Tibial nerve (tissue), 4 donors: ENCODE data around the gene FBLL1. TPM values are rescaled to one million over a fixed set of nuclear protein-coding genes. Genes with fewer than 3 reads are reported as not detected.

ENCODE experiments used
- DNase-seq, 2 donors: peaks; one replicate each; pipeline ENCODE4 v3.0.0-alpha.2; 2019; ENCODE audit warnings: low spot score in 2 of 2
- H3K27ac ChIP-seq, 4 donors: fragments of 200-600 bp; sonication (generic) in 3 of 4; one replicate each; pipeline ENCODE4 v1.5.1; 2017 to 2019; ENCODE audit warnings: mild to moderate bottlenecking in 1 of 4
- H3K27me3 ChIP-seq, 2 donors: fragments of 200-600 bp; sonication (generic) in 1 of 2; one replicate each; pipeline versions ENCODE4 v1.5.1 to v1.6.0; 2017 to 2019
- H3K36me3 ChIP-seq, 3 donors: fragments of 200-600 bp; sonication (generic); one replicate each; pipeline ENCODE4 v1.5.1; 2018 to 2019
- H3K4me1 ChIP-seq, 4 donors: fragments of 200-600 bp; sonication (generic) in 3 of 4; one replicate each; pipeline ENCODE4 v1.5.1; 2017 to 2019
- H3K4me3 ChIP-seq, 4 donors: fragments of 200-600 bp; sonication (generic) in 3 of 4; one replicate each; pipeline ENCODE4 v1.5.1; 2017 to 2019; ENCODE audit warnings: mild to moderate bottlenecking in 1 of 4, moderate library complexity in 1 of 4
- H3K9me3 ChIP-seq, 4 donors: fragments of 200-600 bp; sonication (generic) in 3 of 4; one replicate each; pipeline ENCODE4 v1.5.1; 2017 to 2019
- EP300 ChIP-seq, 2 donors: sonication (generic); formaldehyde crosslinking; IDR thresholded peaks; one replicate each; pipeline ENCODE4 v1.6.1; 2017; ENCODE audit warnings: antibody characterized with exemption in 2 of 2, mild to moderate bottlenecking in 1 of 2
- POLR2A ChIP-seq, 2 donors: fragments of 450-650 bp; IDR thresholded peaks; one replicate each; pipeline ENCODE4 v1.6.1; 2017; ENCODE audit warnings: antibody characterized with exemption in 2 of 2, mild to moderate bottlenecking in 2 of 2, moderate library complexity in 2 of 2
- WGBS, 2 donors: methylation state at CpG; one replicate each; pipeline ENCODE4 v1.1.5; 2018; 5-methylcytosine and 5-hydroxymethylcytosine counted together
- total RNA-seq, 4 donors: library from RNA; depleted of rRNA; stranded (reverse); fragments of >200 nt; gene quantifications; one replicate each; pipeline ENCODE4 v1.1.0, GENCODE V29; 2016
- TF ChIP-seq, protein P1 (sequence below), 5 experiments: fragments of 200-600 bp in 3 of 5; fragments of 450-650 bp in 2 of 5; sonication (generic) in 3 of 5; IDR thresholded peaks; one replicate each; pipeline ENCODE4 v1.5.1; 2016 to 2019; ENCODE audit warnings: antibody characterized with exemption in 5 of 5, mild to moderate bottlenecking in 3 of 5, moderate library complexity in 2 of 5

The FBLL1 gene
- total RNA-seq, 4 donors from 2014 or later: not detected

DNA sequence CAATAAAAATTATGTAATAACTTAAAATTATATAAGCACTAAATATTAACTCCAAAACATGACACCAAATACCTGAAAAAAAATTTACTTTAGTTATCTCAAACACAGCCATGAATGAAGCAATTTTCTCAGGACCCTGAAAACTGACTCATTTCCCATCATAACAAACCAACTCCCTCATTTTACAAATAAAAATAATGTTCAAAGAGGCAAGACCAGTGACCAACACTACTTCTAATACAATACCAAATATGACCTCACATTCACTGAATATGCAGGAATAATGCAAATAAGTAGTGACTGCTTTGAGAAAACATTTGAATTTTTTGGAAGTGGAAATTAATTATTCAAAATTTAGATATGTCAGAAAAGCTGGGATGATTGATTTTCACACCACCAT is 21.6 kb downstream of the FBLL1 start:
- H3K4me1 ChIP-seq: peaks cover 0 to 8% (median 0%) of the 10 kb centered on the region in 4 donors
- TF ChIP-seq POLR2A (IDR thresholded peaks at IDR 0.05) (no peak), EP300 (IDR thresholded peaks at IDR 0.05) (no peak)
- TF ChIP-seq, protein P1, sequence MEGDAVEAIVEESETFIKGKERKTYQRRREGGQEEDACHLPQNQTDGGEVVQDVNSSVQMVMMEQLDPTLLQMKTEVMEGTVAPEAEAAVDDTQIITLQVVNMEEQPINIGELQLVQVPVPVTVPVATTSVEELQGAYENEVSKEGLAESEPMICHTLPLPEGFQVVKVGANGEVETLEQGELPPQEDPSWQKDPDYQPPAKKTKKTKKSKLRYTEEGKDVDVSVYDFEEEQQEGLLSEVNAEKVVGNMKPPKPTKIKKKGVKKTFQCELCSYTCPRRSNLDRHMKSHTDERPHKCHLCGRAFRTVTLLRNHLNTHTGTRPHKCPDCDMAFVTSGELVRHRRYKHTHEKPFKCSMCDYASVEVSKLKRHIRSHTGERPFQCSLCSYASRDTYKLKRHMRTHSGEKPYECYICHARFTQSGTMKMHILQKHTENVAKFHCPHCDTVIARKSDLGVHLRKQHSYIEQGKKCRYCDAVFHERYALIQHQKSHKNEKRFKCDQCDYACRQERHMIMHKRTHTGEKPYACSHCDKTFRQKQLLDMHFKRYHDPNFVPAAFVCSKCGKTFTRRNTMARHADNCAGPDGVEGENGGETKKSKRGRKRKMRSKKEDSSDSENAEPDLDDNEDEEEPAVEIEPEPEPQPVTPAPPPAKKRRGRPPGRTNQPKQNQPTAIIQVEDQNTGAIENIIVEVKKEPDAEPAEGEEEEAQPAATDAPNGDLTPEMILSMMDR (IDR thresholded peaks at IDR 0.05): no peak
- no peaks in the 10 kb centered on the region for H3K9me3 ChIP-seq
- H3K27me3 ChIP-seq: no peaks in the 10 kb centered on the region
- H3K27ac ChIP-seq: no peak overlapping the region
- DNase-seq: no peak
- H3K4me3 ChIP-seq: no peak overlapping the region
- peaks cover 0 to 74% (median 0%) of the 10 kb centered on the region in 3 donors for H3K36me3 ChIP-seq

DNA sequence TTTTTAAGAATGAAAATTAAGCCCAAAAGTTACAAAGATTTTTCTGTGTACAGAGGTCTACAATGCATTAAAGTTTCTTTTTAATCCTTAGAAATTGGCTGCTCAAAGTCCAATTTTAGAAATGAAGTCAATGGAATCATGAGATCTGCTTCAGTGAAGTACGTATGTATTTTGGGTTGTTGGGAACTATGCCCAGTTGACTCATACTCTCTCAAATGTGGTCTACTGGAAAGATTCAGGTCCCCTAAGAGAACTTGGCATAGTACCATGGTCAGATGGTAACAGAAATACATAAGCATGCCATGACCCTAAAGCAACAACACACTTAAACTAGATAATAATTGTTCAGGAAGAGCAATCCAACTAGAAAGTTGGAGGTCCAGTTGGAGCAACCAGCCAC is 23.0 kb downstream of the FBLL1 start:
- H3K4me3 ChIP-seq: no peak overlapping the region
- H3K36me3 ChIP-seq: peaks cover 0 to 69% (median 2%) of the 10 kb centered on the region in 3 donors
- WGBS, 2 donors: 19 to 28% methylated on average over 1 of the region's 1 CpG
- DNase-seq: no peak
- H3K27me3 ChIP-seq: no peaks in the 10 kb centered on the region
- H3K9me3 ChIP-seq: no peaks in the 10 kb centered on the region
- peaks cover 0 to 8% (median 0%) of the 10 kb centered on the region in 4 donors for H3K4me1 ChIP-seq
- peak overlapping the region in 1 of 4 donors; percentile 42 for H3K27ac ChIP-seq
- no peak for TF ChIP-seq POLR2A (IDR thresholded peaks at IDR 0.05)
- TF ChIP-seq EP300 (IDR thresholded peaks at IDR 0.05): no peak
- TF ChIP-seq, protein P1 (IDR thresholded peaks at IDR 0.05): no peak

DNA sequence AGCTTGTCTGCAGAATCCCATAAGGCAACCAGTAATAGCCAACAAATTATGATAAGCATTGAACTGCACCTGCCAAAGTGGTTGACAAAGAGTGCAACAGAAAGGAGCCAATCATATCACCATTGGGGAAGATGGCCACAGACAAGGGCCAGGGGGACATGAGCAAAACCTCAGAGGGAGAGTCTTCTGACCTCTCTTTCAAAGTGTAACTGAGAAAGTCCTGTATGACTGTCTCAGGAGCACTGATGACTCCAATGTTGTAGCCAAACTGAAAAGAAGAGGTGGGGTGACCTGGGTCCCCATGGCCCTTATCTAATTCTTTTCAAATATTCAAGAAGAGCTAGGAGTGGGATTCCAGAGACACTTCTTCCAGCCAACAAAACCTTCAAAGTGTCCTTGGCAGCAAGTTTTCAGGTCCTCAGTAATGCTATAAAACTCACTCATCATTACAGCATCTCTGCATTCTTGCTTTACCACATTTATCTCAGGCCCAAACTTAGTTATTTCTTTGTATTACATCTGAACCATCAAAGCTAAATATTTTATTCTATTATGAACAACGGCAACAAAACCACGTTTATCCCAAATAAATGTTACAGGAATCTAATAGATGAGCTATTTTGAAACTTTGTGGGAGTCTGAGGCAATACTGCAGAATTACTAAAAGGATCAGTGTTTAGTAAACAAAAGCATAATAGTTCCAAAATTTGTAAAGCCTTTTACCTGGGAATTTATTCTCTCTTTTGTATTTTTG is 24.4 kb downstream of the FBLL1 start:
- Histone ChIP-seq H3K9me3 (no peaks in the 10 kb centered on the region), H3K27ac (no peak overlapping the region), H3K4me3 (no peak overlapping the region), H3K4me1 (peaks cover 0 to 8% (median 0%) of the 10 kb centered on the region in 4 donors), H3K36me3 (peaks cover 2 to 71% (median 2%) of the 10 kb centered on the region in 3 donors), H3K27me3 (no peaks in the 10 kb centered on the region)
- TF ChIP-seq EP300 (IDR thresholded peaks at IDR 0.05) (no peak), POLR2A (IDR thresholded peaks at IDR 0.05) (no peak)
- 83 to 86% methylated on average over 2 of the region's 2 CpGs for WGBS, 2 donors
- DNase-seq: no peak

DNA sequence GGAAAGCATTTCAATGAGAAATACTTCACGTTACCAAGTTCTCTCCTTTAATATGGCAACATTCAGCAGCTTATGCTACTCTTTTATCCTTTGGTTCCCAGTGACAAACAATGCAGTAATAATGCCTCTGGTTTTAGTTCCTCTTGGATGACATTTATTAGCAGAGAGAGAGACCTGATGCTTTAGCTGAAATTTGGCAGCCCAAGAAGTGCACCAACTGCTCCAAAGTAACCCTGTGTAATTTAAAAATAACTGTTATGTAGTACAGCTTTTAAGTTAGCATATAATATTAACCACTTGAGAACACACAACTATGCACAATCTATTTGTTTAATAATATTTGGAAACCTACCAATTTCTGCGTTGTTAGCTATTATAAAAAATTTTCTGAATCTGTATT is 28.3 kb downstream of the FBLL1 start:
- H3K4me1 ChIP-seq: peaks cover 0 to 10% (median 0%) of the 10 kb centered on the region in 4 donors
- H3K27ac ChIP-seq: no peak overlapping the region
- H3K36me3 ChIP-seq: peaks cover 4 to 84% (median 4%) of the 10 kb centered on the region in 3 donors
- TF ChIP-seq, protein P1 (IDR thresholded peaks at IDR 0.05): no peak
- TF ChIP-seq EP300 (IDR thresholded peaks at IDR 0.05): no peak
- no peaks in the 10 kb centered on the region for H3K9me3 ChIP-seq
- 83 to 88% methylated on average over 2 of the region's 2 CpGs for WGBS, 2 donors
- no peaks in the 10 kb centered on the region for H3K27me3 ChIP-seq
- DNase-seq: no peak
- no peak overlapping the region for H3K4me3 ChIP-seq

DNA sequence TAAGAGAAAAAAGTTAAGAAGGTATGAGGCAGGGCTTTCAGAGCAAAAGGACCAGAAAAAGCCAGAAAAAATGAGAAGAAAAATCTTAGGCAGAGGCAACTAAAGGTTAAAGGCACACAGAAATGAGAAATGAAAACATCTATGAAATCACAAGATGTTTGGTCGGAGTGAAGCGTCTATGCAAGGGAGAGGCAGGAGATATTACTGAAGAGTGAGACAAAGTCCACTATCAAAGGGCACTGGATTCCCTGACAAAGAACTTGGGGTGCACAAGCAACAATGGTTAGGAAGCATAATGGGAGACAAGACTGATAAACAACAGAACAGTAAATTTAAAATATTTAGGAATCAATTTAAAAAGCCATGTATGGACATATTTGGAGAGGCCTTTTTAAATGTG is 33.2 kb downstream of the FBLL1 start:
- H3K27me3 ChIP-seq: no peaks in the 10 kb centered on the region
- TF ChIP-seq, protein P1 (IDR thresholded peaks at IDR 0.05): no peak
- TF ChIP-seq EP300 (IDR thresholded peaks at IDR 0.05) (no peak), POLR2A (IDR thresholded peaks at IDR 0.05) (no peak)
- H3K27ac ChIP-seq: no peak overlapping the region
- no peak for DNase-seq
- WGBS, 2 donors: 33 to 39% methylated on average over 2 of the region's 2 CpGs
- H3K4me3 ChIP-seq: no peak overlapping the region
- H3K9me3 ChIP-seq: no peaks in the 10 kb centered on the region
- peaks cover 0 to 18% (median 0%) of the 10 kb centered on the region in 4 donors for H3K4me1 ChIP-seq
- H3K36me3 ChIP-seq: peaks cover 2 to 54% (median 4%) of the 10 kb centered on the region in 3 donors
